CD4-positive, alpha-beta T cell treated with Interleukin-4 for 4 hours (primary cell): ENCODE results near the gene RNU5D-1.
"Not testable (repeated sequence)": the region's sequence is repeated elsewhere in the genome, so short reads cannot be mapped to it uniquely, and the experiment has no call there.

ENCODE experiments used
- DNase-seq: peaks from one replicate; pipeline ENCODE4 v3.0.0-alpha.2; 2020

The RNU5D-1 gene

GRCh38 chr1:44730741-44731512 is at the start of gene RNU5D-1:
Gene RNU5D-1 (minus strand): TSS chr1:44731170.
- DNase-seq, result peak; percentile 95

DNA sequence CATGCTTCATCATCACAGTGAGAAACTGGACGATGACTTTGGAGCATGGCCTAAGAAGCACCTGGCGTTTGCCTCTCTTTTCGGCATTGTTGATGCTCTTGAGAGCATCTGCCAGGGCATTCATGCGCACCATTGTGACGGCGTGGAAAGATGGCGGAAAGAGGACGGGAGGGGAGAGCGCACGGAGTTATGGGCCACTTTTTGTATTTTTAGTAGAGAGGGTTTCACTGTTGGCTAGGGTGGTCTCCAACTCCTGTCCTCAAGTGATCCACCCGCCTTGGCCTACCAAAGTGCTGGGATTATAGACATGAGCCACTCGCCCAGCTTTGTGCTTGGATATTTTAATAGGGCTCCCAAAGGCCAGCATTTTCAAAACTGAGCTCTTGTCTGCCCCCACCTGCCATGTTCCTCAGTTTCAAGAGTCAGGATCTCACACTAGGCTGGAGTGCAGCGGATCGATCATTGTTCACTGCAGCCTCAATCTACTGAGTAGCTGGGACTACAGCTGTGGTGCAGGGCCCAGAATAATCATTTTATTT is 49.7 kb upstream of the RNU5D-1 start:
- no peak for DNase-seq

- DNase-seq, result no peak
These were observed 48.0 kb upstream of the RNU5D-1 start for GRCh38 chr1:44778705-44779576.

GRCh38 chr1:44777969-44778635 is 47.1 kb upstream of the RNU5D-1 start:
- no peak for DNase-seq

DNA sequence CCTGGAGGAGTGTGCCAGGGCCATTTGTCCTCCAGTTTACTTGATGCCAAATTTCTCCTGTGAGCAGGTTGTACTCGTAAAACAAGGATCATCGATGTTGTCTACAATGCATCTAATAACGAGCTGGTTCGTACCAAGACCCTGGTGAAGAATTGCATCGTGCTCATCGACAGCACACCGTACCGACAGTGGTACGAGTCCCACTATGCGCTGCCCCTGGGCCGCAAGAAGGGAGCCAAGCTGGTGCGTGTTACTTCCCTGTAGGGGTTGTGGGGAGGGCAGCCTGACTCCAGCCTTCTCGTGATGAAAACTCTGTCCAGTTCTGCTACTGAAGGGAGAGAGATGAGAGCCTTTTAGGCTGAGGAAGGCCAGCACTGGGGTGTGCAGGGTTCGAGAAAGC is 46.6 kb upstream of the RNU5D-1 start:
- DNase-seq, result no peak

DNA sequence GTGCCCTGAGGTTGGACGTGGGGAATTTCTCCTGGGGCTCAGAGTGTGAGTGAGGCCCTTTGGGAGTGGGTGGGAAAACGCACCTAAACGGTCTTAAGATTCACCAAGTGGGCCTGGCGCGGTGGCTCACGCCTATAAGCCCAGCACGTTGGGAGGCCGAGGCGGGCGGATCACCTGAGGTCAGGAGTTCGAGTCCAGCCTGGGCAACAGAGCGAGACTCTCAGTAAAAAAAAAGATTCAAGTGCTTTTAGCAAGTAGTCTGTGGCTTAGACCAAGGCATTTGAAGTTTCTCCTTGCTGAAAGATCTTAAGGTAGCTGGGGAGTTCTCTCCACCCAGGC is 45.7 kb upstream of the RNU5D-1 start:
- DNase-seq, result no peak

DNA sequence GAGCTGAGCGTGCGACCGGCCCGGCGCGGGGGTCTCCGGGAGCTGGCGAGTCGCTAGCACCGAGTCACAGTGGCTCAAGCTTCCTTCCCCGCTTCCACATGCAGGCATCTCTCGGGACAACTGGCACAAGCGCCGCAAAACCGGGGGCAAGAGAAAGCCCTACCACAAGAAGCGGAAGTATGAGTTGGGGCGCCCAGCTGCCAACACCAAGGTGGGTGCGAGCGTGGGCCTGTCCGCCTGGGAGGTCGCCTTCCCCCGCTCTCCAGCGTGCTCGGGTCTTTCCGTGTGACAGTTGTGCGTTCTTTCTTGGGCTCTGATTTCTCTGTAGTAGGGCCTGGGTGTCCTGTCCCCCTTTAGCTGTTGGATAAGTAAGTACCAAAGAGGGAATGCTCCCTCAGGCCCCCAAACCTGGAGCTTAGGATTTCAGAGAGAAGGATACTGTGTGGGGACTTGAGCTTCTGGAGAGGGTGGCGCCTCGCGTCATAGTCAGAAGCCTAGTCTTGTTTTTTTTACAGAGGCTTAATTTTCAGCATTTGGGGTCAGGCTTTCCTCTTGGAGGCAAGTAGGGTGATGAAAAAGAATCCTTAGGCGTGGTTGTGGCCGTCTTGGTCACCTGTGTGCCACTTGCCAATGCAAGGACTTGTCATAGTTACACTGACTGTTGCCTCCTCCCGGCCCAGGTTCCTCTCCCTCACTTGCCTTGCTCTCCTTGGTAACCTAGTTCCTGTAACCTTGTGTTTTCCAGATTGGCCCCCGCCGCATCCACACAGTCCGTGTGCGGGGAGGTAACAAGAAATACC is 45.2 kb upstream of the RNU5D-1 start:
- peak; percentile 37 for DNase-seq

GRCh38 chr1:44775078-44775929 is 44.3 kb upstream of the RNU5D-1 start, which contains the start of gene RPS8:
Gene RPS8 (plus strand): TSS chr1:44775540. CDS start chr1:44775597, 57 bp downstream.
- peak; percentile 90 for DNase-seq

GRCh38 chr1:44766421-44766820 is 35.5 kb upstream of the RNU5D-1 start:
- DNase-seq, result not testable (repeated sequence)

- no peak for DNase-seq
These were observed 29.9 kb upstream of the RNU5D-1 start for GRCh38 chr1:44760876-44761275.

DNA sequence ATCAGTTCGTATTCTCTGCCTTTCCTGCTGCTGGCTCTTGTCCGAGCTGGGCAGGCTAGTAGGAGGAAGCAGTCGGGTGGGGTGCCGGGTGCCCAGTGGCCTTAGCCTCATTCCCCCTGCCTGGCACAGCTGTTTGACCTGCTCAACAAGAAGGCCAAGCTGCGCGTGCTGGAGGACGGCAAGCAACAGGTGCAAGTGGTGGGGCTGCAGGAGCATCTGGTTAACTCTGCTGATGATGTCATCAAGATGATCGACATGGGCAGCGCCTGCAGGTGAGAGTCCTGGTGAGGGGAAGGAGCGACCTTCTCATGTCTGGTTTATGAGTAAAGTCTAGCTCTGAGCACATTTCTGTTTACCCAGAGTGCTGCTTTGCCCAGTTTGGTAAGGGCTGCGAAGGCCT is 28.1 kb upstream of the RNU5D-1 start:
- DNase-seq, result no peak

- no peak for DNase-seq
These were observed 26.4 kb upstream of the RNU5D-1 start for GRCh38 chr1:44757420-44757819.

GRCh38 chr1:44747878-44748277 is 16.9 kb upstream of the RNU5D-1 start:
- no peak for DNase-seq

DNA sequence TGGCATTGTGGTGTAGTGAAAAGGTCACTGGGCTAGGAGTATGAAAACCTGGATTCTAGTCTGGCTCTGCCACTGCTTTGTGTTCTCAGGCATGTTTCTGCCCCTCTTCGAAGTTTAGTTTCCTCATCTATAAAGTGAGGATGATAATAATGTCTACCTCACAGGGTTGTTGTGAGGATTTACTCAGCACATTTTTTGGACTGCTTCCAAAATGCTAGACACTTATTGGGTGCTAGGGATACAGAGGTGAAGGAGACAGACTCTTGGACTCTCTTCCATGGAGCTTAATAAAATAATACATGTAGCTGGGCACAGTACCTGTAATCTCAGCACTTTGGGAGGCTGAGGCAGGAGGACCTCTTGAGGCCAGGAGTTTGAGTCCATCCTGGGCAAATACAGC is 12.2 kb upstream of the RNU5D-1 start:
- no peak for DNase-seq

GRCh38 chr1:44740179-44740617 is 9.2 kb upstream of the RNU5D-1 start:
- no peak for DNase-seq

DNA sequence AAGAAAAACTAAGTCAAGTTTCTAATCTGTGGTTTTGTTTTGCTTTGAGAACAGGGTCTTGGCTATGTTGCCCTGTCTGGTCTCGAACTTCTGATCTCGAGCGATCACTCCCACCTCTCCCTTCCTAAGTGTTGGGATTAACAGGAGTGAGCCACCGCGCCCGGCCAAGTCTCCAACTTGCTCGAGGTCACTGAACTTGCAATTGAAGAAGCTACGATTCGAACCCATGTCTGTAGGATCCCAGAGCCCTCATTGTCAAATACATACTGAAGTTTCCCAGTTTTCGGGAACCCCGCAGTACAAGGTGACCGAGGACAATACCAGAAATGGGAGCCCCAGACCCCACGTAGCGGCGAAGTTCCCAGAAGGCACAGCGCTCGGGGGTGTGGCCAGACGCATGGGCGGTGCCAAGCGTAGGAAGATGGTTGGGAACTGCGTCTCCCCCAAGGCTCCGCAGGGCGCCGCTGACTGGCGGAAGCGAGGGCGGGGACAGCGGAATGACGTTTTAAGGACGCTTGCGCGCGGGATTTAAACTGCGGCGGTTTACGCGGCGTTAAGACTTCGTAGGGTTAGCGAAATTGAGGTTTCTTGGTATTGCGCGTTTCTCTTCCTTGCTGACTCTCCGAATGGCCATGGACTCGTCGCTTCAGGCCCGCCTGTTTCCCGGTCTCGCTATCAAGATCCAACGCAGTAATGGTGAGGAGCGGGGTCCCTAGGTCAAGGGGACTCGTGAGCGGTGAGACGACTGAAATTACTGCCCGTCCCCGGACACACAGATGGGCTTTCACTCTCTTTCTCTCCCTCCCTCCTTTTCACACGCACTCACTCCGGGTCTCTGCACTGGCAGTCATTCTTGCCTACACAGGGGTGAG is 8.6 kb upstream of the RNU5D-1 start, which contains the start of gene KIF2C:
KIF2C (plus strand) TSS at position 531 of the 872 bp plus-strand sequence; CDS start at position 627, 96 bp downstream.
- DNase-seq, result peak; percentile 95

DNA sequence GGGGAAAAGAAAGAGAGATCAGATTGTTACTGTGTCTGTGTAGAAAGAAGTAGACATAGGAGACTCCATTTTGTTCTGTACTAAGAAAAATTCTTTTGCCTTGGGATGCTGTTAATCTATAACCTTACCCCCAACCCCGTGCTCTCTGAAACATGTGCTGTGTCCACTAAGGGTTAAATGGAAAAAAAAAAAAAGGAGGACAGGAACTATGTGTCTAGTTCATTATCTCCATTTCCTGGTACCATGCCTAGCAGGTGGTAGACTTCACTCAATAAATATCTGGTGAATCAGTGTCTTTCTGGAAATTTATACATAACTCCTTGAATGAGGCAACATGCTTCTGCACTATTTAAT is 8.0 kb upstream of the RNU5D-1 start:
- not testable (repeated sequence) for DNase-seq

DNA sequence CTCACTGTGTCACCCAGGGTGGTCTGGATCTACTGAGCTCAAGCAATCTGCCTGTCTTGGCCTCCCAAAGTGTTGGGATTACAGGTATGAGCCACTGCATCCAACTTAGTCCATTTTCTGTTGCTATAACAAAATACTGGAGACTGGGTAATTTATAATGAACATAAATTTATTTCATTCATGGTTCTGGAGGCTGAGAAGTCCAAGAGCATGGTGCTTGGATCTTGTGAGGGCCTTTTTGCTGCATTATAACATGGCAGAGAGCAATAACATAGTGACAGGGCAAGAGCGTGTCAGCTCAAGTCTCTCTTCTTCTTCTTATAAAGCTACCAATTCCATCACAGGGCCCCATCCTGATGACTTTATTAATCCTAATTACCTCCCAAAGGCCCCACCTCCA is 5.0 kb upstream of the RNU5D-1 start:
- no peak for DNase-seq

- DNase-seq, result no peak
These were observed 2.8 kb upstream of the RNU5D-1 start for GRCh38 chr1:44733784-44734183.

- DNase-seq, result no peak
These were observed 2.4 kb upstream of the RNU5D-1 start for GRCh38 chr1:44733365-44733764.
